ENCODE data around the gene KDM4C. TPM values are rescaled to one million over a fixed set of nuclear protein-coding genes. Genes with fewer than 3 reads are reported as not detected.

Gene KDM4C
- polyA plus RNA-seq, 1 experiment, result 12.1 TPM

- Histone ChIP-seq H3K27ac (ENCODE audit: low read depth, low read length) (no peak overlapping the region), H3K4me3 (ENCODE audit: low read depth, low read length) (no peak overlapping the region), H3K27me3 (ENCODE audit: control insufficient read depth, insufficient read depth, low read length) (no peaks in the 10 kb centered on the region), H3K9me3 (ENCODE audit: control insufficient read depth, insufficient read depth, low read length) (no peaks in the 10 kb centered on the region; the same call in 1 of the 2 replicates)
- ChIA-PET POLR2A (no interaction called here), CTCF (no interaction called here)
- no peak for TF ChIP-seq CTCF (IDR thresholded peaks at IDR 0.05; ENCODE audit: low read depth, low read length)
- no peak for DNase-seq (ENCODE audit: low read depth, low spot score)
These were observed 346.0 kb downstream of the KDM4C start for GRCh38 chr9:7103771-7104170.

- no peak for TF ChIP-seq CTCF (IDR thresholded peaks at IDR 0.05; ENCODE audit: low read depth, low read length)
- no peak overlapping the region for H3K27ac ChIP-seq (ENCODE audit: low read depth, low read length)
- no peak for DNase-seq (ENCODE audit: low read depth, low spot score)
- H3K27me3 ChIP-seq (ENCODE audit: control insufficient read depth, insufficient read depth, low read length), result no peaks in the 10 kb centered on the region
- ChIA-PET POLR2A (no interaction called here), CTCF (no interaction called here)
- H3K4me3 ChIP-seq (ENCODE audit: low read depth, low read length), result no peak overlapping the region
- H3K9me3 ChIP-seq (ENCODE audit: control insufficient read depth, insufficient read depth, low read length), result no peaks in the 10 kb centered on the region; the same call in 1 of the 2 replicates
These were observed 346.9 kb downstream of the KDM4C start for GRCh38 chr9:7104625-7105024.

- TF ChIP-seq CTCF (IDR thresholded peaks at IDR 0.05; ENCODE audit: low read depth, low read length), result no peak
- DNase-seq (ENCODE audit: low read depth, low spot score), result no peak
- no peaks in the 10 kb centered on the region; the same call in 1 of the 2 replicates for H3K9me3 ChIP-seq (ENCODE audit: control insufficient read depth, insufficient read depth, low read length)
- no peak overlapping the region for H3K27ac ChIP-seq (ENCODE audit: low read depth, low read length)
- ChIA-PET POLR2A (no interaction called here), CTCF (no interaction called here)
- H3K27me3 ChIP-seq (ENCODE audit: control insufficient read depth, insufficient read depth, low read length), result no peaks in the 10 kb centered on the region
- H3K4me3 ChIP-seq (ENCODE audit: low read depth, low read length), result no peak overlapping the region
These were observed 347.3 kb downstream of the KDM4C start for GRCh38 chr9:7105095-7105494.

- ChIA-PET CTCF (no interaction called here), POLR2A (no interaction called here)
- TF ChIP-seq CTCF (IDR thresholded peaks at IDR 0.05; ENCODE audit: low read depth, low read length), result no peak
- H3K27me3 ChIP-seq (ENCODE audit: control insufficient read depth, insufficient read depth, low read length), result no peaks in the 10 kb centered on the region
- DNase-seq (ENCODE audit: low read depth, low spot score), result no peak
- no peak overlapping the region for H3K27ac ChIP-seq (ENCODE audit: low read depth, low read length)
- no peaks in the 10 kb centered on the region for H3K9me3 ChIP-seq (ENCODE audit: control insufficient read depth, insufficient read depth, low read length)
- H3K4me3 ChIP-seq (ENCODE audit: low read depth, low read length), result no peak overlapping the region
These were observed 351.2 kb downstream of the KDM4C start for GRCh38 chr9:7108936-7109335.

- Histone ChIP-seq H3K27me3 (ENCODE audit: control insufficient read depth, insufficient read depth, low read length) (no peaks in the 10 kb centered on the region), H3K9me3 (ENCODE audit: control insufficient read depth, insufficient read depth, low read length) (no peaks in the 10 kb centered on the region), H3K27ac (ENCODE audit: low read depth, low read length) (no peak overlapping the region), H3K4me3 (ENCODE audit: low read depth, low read length) (no peak overlapping the region)
- DNase-seq (ENCODE audit: low read depth, low spot score), result no peak
- ChIA-PET POLR2A (no interaction called here), CTCF (no interaction called here)
- no peak for TF ChIP-seq CTCF (IDR thresholded peaks at IDR 0.05; ENCODE audit: low read depth, low read length)
These were observed 353.6 kb downstream of the KDM4C start for GRCh38 chr9:7111413-7111812.
